CD4-positive, alpha-beta T cell treated with Interleukin-6 for 4 hours (primary cell): ENCODE measurements around the gene ATM.

Experiments used
- DNase-seq: peaks from one replicate; pipeline ENCODE4 v3.0.0-alpha.2; 2020; ENCODE audit warnings: mixed read lengths

ATM gene, protein sequence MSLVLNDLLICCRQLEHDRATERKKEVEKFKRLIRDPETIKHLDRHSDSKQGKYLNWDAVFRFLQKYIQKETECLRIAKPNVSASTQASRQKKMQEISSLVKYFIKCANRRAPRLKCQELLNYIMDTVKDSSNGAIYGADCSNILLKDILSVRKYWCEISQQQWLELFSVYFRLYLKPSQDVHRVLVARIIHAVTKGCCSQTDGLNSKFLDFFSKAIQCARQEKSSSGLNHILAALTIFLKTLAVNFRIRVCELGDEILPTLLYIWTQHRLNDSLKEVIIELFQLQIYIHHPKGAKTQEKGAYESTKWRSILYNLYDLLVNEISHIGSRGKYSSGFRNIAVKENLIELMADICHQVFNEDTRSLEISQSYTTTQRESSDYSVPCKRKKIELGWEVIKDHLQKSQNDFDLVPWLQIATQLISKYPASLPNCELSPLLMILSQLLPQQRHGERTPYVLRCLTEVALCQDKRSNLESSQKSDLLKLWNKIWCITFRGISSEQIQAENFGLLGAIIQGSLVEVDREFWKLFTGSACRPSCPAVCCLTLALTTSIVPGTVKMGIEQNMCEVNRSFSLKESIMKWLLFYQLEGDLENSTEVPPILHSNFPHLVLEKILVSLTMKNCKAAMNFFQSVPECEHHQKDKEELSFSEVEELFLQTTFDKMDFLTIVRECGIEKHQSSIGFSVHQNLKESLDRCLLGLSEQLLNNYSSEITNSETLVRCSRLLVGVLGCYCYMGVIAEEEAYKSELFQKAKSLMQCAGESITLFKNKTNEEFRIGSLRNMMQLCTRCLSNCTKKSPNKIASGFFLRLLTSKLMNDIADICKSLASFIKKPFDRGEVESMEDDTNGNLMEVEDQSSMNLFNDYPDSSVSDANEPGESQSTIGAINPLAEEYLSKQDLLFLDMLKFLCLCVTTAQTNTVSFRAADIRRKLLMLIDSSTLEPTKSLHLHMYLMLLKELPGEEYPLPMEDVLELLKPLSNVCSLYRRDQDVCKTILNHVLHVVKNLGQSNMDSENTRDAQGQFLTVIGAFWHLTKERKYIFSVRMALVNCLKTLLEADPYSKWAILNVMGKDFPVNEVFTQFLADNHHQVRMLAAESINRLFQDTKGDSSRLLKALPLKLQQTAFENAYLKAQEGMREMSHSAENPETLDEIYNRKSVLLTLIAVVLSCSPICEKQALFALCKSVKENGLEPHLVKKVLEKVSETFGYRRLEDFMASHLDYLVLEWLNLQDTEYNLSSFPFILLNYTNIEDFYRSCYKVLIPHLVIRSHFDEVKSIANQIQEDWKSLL (N-terminal part only)

DNA sequence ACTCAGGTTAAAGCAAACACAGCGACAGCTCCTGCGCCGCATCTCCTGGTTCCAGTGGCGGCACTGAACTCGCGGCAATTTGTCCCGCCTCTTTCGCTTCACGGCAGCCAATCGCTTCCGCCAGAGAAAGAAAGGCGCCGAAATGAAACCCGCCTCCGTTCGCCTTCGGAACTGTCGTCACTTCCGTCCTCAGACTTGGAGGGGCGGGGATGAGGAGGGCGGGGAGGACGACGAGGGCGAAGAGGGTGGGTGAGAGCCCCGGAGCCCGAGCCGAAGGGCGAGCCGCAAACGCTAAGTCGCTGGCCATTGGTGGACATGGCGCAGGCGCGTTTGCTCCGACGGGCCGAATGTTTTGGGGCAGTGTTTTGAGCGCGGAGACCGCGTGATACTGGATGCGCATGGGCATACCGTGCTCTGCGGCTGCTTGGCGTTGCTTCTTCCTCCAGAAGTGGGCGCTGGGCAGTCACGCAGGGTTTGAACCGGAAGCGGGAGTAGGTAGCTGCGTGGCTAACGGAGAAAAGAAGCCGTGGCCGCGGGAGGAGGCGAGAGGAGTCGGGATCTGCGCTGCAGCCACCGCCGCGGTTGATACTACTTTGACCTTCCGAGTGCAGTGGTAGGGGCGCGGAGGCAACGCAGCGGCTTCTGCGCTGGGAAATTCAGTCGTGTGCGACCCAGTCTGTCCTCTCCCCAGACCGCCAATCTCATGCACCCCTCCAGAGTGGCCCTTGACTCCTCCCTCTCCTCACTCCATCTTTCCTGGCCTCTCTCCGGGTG, at the start of gene ATM, which contains the start of gene NPAT:
Gene ATM, plus strand, starts transcription at position 494 of the 774 bp plus-strand sequence. CDS start 4,558 bp downstream, outside the sequence.
Gene NPAT, minus strand, starts transcription at position 65 of the 774 bp plus-strand sequence. CDS start 102 bp downstream, outside the sequence.
- peak; percentile 97 for DNase-seq

DNA sequence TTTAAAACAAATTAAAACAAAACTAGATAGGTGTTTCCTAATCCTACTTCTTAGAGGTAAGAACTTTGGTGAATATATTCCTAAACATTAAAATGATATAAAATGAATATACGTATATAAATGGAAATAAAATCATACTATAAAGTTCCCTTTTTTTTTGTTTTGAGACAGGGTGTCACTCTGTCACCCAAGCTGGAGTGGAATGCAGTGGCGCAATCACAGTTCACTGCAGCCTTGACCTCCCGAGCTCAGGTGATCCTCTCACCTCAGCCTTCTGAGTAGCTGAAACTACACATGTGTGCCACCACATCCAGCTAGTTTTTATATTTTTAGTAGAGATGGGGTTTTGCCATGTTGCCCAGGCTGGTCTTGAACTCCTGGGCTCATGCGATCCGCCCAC, 45.3 kb upstream of the ATM start:
- DNase-seq = no peak

GRCh38 chr11:108193725-108194124, 29.1 kb upstream of the ATM start:
- no peak for DNase-seq

GRCh38 chr11:108196901-108197300, 26.0 kb upstream of the ATM start:
- no peak for DNase-seq

DNA sequence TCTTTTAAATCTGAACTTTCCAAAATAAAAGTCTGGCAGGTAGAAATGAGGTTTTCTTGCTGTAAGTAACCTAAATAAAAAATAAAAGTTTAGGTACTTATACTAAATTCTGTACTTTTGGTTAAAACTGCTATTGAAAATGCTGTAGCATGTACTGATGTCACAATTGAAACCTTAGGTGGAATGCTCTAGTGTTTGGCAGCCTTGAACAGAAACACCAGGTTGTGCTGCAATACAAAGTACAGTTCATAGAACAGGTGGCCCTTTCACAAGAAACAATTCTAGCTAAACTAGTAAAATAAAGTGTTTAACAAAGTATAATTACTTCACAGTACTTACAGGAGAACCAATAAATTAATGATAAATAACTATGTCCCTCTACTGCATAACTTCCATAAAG, 25.5 kb upstream of the ATM start:
- no peak for DNase-seq

GRCh38 chr11:108198833-108199232, 24.0 kb upstream of the ATM start:
- no peak for DNase-seq

DNA sequence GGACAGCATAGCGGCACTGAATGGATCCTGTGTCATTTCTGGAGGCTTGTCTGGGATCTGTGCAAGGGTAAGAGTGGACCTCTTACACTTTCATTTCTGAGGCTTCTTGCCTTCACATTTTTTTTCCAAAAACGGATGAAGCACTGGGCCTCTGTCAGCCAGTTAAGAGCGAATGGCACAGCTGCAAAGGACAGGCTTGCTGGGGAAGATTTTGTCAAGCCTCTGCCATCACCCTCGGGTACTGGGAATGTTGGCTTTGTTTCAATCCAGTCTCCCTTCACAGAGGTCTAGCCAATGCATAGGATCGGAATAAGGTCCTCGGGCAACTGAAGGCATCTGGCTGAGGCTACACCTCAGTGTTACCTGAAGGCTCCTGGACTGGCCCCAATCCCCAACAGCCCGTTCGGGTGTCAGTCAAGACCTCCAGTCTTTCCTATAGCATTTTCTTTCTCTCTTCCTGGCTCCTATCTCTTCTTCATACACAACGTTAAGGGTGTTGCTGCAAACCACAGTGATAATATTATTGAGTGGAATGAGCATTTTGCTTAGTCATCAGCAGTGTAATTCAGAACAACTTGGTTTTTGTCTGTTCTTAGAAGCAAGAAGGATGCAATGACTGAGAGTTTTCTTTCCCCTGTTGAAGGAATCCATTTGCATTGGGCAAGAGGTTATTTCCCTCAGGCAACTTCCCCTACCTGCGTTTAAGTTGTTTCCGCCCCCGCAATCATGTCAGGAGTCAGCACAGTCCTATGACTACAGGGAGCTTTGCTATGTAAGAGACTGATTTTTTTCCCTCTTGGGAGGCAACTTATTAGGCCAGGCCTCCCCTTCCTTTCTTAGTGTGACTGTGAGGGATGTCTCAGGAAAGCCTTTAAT, 23.2 kb upstream of the ATM start:
- peak; percentile 12 for DNase-seq

DNA sequence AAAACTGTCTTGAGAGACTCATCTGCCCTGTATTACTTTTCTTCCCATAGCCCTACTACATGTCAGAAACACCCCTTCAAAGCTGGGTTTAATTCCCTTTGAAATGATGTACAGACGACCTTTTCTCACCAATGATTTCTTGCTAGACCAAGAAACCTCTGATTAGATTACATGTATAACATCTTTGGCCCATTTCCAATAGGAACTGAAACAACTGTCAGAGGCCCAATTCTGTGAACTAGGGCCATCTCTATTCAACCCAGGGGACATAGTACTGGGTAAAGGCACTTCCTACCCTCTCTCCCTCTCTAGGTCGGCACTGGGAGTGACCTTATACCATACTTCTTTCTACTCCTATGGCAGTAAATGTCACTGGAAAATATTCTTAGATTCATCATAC, 19.8 kb upstream of the ATM start:
- DNase-seq = no peak

- DNase-seq = no peak
These were observed 18.5 kb upstream of the ATM start for GRCh38 chr11:108204376-108204775.

DNA sequence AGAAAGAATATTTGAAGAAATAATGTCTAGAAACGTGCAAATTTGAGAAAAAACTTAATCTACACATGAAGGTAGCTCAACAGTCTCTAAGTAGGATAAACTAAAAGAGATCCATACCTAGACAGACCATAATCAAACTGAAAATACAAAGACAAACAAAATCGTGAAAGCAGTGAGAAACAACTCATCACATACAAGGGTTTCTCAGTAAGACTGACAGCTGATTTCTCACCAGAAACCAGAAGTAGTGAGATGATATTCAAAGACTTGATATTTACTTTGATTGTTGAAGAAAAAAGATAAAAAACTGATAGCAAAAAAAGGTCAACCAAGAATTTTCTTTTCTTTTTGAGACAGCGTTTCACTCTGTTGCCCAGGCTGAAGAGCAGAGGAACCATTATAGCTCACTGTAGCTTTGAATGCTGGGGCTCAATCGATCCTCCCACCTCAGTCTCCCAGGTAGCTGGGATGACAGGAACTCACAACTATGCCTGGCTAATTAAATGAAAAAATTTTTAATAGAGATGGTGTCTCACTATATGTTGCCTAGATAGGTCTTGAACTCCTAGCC, 17.9 kb upstream of the ATM start:
- DNase-seq = no peak

DNA sequence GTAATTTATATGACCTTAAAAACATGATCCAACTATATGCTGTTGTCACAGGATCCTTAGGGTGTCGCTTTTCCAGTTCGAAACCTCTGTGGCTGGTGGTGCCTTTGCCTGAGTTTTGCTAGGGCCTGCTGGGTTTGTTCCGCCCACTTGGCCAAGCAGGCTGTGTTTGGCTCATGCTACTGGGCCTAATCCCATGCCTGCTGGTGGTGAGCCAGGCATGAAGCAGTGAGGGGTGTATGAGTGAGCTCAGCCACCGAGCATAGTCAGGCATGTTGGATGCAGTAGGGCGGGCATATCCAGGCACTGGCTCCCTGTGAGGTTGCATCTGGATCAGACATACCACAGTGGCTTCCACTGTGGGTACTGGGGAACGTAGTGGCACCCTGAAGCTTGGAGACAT, 16.7 kb upstream of the ATM start:
- no peak for DNase-seq

GRCh38 chr11:108206969-108207682, 15.7 kb upstream of the ATM start:
- no peak for DNase-seq

DNA sequence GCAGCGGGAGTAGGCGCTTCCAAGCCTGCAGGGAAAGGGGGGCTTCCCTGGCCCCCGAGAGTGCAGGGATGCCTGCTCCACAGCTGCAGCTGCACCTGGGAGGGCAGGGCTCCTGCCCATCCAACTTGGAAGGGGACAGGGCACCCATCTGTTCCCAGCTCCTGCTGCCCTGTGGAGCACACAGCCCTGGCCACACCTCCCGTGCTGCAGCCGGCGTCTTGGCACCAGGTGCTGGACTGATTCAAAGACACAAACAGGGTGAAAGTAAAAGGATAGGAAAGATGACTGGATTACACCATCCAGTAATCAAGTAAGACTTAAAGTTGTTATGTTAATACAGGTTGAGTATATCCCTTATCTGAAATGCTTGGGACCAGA, 15.2 kb upstream of the ATM start:
- no peak for DNase-seq

DNA sequence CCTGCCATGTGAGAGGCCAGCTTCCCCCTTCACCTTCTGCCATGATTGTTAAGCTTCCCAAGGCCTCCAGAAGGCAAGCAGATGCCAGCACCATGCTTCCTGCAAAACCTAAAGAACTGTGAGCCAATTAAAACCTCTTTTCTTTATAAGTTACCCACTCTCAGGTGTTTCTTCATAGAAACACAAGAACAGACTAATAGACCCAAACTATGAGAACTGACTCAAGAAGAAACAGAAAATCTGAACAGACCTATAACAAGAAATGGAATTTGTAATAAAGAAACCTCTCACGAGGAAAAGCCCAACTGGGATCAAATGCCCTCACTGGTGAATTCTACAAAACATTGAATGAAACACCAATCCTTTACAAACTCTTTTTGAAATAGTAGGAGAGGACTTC, 12.4 kb upstream of the ATM start:
- DNase-seq = no peak

DNA sequence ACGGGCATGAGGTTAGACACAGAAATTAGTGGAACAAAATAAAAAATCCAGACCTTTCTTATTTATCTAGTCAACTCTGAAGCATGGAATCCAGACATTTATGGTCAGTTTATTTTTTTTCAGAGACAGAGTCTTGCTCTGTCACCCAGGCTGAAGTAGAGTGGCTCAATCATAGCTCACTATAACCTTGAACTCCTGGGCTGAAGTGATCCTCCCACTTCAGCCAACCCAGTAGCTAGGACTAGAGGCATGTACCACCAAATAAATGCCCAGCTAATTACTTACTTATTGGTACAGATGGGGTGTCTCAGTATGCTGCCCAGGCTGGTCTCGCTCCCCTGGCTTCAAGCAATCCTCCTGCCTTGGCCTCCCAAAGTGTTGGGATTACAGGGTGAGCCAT, 9.1 kb upstream of the ATM start:
- no peak for DNase-seq

DNA sequence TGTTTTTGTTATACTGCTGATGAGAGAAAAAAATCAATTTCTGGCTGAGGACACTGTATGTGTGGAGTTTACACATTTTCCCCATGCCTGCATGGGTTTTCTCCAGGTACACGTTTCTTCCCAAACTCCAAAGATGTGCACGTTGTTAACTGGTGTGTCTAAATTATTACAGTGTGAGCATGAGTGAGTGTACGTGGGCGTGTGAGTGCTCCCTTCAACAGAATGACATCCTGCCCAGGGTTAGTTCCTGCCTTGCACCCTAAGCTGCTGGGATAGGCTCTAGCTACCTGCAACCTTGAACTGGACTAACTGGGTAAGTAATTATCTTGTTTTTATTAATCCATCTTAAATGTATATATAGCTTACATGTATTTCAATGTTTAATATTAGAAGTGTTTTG, 5.9 kb upstream of the ATM start:
- DNase-seq = peak; percentile 50

DNA sequence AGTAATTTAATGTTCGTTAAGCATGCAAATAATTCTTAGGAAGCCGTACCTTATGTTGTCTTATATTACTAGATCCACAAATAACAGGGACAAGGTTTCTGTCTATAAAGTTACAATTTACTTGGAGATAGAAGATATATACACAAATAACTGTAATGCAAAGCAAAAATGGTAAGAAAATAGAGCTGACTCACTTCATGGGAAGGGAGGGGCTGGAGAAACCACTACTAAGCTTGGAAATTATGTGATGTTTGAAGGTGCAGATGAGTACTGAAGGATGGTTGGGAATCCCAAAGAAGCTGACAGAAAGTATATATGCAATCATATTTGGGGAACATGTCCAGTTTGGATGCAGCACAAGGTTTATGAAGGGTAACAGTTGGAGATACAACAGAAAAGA, 4.4 kb upstream of the ATM start:
- DNase-seq = no peak

GRCh38 chr11:108218912-108219783, 3.7 kb upstream of the ATM start:
- DNase-seq = no peak

DNA sequence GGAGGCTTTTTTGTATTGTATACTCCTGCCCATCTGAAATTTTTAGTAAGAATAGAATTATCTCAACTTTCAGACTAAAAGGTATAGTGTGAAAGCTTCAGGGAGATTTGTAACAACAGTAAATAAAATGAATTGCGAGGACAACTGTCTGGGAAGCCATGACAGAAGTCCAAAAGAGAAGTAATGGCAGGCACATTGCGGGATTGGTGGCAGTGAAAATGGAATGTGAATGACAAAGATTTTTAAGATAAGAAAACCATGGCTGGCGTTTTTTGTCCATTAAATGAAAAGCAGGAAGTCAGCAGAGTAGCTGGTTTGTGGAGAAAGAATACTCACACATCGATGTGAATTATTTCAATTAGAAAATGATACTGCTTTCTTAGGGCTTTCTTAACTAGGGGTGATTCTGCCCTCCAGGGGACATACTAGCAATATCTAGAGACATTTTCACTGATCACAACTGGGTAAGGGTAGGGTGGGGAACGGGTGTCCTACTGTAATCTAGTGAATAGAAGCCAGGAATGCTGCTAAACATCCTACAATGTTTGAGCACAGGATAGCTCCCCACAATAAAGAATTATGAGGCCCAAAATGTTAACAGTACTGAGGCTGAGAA, 2.0 kb upstream of the ATM start:
- DNase-seq = no peak
